ENCODE results near the gene GALNT10.
A peak's percentile ranks its signal among the peaks of the same experiment; 100 is the strongest.
"Not testable (repeated sequence)": the region's sequence is repeated elsewhere in the genome, so short reads cannot be mapped to it uniquely, and the experiment has no call there.

Gene GALNT10

DNA sequence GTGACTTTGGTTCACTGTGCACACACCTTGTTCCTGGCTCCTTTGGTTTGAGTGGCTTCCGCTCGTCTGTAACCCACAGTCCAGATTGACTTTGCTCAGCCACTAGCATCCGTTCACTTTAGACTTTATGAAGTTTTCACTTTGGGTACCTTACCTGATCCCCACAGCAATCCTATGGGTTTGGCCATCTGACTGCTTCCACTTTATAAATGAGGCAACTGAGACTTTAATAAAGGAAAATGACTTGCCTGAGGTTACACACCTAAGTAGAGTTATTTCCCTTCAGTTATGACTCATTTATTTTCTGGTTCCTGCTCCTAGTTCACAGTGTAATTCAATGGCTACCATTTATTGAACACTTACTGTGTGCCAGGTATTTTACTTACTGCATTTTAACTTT lies 161.0 kb downstream of the GALNT10 start:
- no peak for DNase-seq (ENCODE audit: low read depth in 2 of 2)

DNA sequence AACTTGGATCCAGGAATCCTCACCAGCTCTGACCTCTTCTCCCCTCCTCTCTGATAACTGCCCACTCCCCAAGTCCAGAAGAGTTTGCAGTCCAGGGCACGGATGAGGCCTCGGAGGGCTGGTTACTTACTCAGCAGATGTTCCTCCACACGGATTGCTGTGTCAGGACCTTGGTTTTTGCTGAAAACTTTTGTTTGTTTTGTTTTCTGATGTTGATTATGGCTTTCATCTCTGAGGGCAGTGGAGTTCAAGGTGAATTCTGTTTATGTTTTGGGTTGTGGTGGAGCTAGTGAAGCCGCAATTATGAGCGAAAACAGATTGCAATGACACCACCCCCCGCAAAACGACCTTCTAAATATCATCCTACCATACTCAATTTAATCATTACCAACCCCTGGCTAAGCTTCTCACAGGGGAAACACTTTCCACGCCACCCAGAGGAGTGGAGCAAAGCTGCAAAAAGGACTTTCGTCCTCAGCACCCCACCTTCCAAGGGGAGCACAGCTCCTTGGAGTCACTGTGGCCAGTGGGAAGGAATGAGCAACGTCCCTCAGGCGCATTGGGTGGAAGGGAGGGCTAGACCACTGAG lies 162.5 kb downstream of the GALNT10 start:
- DNase-seq (ENCODE audit: low read depth in 2 of 2) = no peak

DNA sequence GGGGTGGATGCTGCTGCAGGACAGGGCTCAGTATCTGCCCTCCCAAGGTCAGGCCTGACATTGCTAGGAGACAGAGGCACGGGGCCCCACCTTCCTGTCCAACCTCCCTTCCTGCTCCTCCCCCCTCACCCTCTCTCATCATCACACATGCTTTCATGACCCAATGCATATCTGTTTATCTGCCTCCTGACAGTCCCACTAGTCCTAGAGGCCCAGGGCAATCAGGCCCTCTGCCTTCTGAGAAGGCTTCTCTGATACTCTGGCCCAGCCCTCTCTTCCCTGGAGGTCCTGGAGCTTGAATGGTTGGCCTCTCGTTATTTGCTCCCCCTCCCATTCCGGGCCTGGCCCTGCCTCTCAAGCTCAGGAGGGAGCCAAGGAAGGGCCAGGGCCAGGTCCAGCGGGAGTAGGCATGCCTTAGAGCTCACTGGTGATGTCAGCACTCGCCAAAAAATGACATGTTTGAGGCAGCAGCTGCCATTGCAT lies 164.6 kb downstream of the GALNT10 start:
- DNase-seq (ENCODE audit: low read depth in 2 of 2) = no peak

DNA sequence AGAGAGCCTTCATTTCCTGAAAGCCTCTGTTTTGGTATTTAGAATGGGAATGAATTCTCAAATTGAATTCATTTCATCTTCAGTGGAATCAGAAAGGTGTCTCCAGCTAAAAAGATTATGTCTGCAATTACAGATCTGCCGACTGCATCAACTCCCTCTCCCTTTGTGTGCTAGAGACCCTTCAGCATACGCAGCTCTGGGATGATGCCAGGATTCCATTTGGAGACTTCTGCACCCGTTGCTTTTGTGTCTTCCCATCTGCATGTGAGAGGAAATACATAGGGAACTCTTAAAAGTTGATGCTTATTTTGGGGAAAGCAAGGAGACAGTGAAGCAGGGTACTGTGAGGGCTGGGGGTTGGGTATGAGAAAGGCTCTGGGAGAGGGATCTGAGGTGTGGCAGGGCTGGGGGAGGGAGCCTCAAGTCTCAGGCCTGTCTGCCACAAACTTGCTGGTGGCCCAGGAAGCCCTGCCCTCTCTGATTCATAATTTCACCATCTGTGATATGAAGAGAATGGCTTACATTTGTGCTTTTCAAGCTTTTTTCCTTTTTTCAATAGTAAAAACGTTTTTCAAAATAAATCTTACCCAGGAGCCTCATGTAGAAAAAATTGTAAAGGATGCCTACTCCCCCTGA lies 165.6 kb downstream of the GALNT10 start:
- no peak for DNase-seq (ENCODE audit: low read depth in 2 of 2)

GRCh38 chr5:154356958-154357357 lies 166.4 kb downstream of the GALNT10 start:
- DNase-seq (ENCODE audit: low read depth in 2 of 2) = no peak

DNA sequence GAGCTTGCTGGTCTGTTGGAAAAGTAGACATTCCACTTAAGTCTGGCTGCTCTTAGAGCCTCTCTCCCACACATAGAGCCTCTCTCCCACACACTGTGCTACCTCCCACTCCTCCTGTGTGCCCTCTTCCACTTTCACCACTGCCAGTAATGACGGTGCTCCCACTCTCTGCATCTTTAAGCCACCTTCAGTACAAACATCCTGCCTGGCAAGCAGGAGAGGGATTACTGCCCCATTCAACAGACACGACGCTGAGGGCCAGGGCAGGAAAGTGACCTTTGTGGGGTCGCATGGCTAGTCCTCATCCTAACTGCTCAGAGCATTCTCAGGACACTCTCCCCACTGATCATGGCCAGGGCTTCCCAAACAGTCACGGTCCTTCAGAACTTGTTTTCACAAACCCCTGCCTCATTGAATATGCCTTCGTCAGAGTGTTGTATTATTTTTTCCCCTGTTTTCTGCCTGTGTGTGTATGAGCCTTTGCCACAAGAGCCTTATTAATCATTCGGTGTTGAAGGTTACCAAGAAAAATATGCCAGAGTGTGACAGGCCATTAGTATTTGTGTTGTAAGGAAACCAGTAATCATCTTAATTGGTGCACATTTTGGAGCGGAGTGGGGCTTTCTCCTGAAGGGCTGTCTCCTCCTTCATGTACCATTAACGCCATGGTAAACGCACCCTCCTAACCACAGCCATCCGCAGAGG lies 168.1 kb downstream of the GALNT10 start:
- DNase-seq (ENCODE audit: low read depth in 2 of 2) = no peak

- no peak for DNase-seq (ENCODE audit: low read depth in 2 of 2)
Measured at GRCh38 chr5:154359221-154359573, 168.7 kb downstream of the GALNT10 start.

- not testable (repeated sequence) for DNase-seq (ENCODE audit: low read depth in 2 of 2)
Measured at GRCh38 chr5:154360241-154360640, 169.7 kb downstream of the GALNT10 start.

GRCh38 chr5:154363411-154363810 lies 172.9 kb downstream of the GALNT10 start:
- no peak for DNase-seq (ENCODE audit: low read depth in 2 of 2)

DNA sequence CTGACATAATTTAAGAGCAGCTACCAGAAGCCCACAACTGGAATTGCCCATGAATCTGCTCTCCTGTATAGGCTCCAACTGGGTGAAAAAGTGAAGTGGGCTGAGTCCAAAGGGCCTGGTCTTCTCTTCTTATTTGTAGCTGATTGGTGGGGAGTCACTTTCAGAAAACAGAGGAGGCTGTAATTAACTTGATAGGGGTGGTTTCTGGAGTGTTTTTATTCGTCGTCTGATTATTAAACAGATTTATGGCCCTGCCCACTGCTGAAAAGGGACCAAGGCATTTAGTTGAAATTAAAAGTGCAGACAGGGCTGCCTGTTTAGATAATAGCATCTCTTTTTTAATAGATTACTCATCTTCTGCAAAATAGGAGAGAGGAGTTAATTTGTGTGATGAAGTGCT lies 174.2 kb downstream of the GALNT10 start:
- no peak for DNase-seq (ENCODE audit: low read depth in 2 of 2)

DNA sequence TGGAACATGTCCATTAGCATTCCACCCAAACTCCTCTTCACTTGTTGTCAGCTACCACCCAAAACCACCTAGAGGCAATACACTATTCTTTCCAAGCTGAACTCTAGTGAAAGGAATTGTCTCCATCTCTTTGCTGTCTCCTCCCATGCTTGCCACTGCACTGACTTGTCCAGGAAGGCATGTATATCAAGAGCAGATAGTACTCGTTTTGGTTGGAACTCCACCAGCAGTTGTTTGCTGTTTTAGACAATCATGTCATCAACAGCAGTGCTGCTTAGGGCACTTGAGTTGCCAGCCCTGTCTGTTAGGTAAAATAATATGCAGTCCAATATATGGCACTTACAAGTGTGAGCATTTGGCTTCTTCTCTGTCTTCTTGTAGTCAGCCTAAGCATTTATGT lies 175.3 kb downstream of the GALNT10 start:
- DNase-seq (ENCODE audit: low read depth in 2 of 2) = no peak

GRCh38 chr5:154366353-154366752 lies 175.8 kb downstream of the GALNT10 start:
- no peak for DNase-seq (ENCODE audit: low read depth in 2 of 2)

- no peak for DNase-seq (ENCODE audit: low read depth in 2 of 2)
Measured at GRCh38 chr5:154367101-154367500, 176.6 kb downstream of the GALNT10 start.

GRCh38 chr5:154368041-154368800 lies 177.7 kb downstream of the GALNT10 start:
- peak; percentile 94 to 95 for DNase-seq (ENCODE audit: low read depth in 2 of 2)

DNA sequence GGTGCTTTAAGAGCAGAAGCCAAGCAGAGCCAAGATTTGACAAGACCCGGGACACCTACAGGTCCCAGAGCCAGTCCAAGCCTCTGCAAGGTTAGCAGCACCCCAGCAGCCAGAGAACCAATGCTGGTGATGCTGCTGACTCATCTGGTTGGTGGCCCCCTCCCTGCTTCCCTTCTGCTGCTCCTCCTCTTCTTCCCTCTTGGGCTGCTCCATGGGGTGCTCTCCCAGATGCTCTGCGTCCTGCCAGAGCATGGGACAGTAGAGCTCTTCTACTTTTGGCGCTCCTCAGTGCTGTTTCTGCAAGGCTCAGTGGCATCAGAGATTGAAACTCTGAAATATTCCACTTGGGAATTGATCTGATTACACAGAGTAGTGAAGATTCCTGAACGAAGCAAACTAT lies 179.1 kb downstream of the GALNT10 start:
- DNase-seq (ENCODE audit: low read depth in 2 of 2) = no peak

GRCh38 chr5:154370119-154370518 lies 179.6 kb downstream of the GALNT10 start:
- DNase-seq (ENCODE audit: low read depth in 2 of 2) = no peak

DNA sequence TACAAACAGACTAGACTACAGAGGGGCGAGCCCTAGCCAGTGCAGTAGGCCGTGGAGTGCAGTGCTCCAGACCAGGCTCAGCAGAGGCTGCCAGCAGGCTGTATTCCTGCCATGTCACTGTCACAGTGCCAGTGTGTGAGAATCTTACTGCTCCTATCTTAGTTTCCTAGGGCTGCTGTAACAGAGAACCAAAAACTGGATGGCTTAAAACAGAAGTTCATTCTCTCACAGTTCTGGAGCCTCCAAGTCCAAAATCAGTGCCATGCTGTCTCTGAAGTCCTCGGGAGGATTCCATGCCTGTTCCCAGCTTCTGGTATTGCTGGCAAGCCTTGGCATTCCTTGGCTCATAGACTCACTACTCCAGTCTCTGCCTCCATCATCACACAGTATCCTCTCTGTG lies 180.3 kb downstream of the GALNT10 start:
- no peak for DNase-seq (ENCODE audit: low read depth in 2 of 2)

GRCh38 chr5:154371687-154372086 lies 181.2 kb downstream of the GALNT10 start:
- peak; percentile 85 for DNase-seq (ENCODE audit: low read depth in 2 of 2)

DNA sequence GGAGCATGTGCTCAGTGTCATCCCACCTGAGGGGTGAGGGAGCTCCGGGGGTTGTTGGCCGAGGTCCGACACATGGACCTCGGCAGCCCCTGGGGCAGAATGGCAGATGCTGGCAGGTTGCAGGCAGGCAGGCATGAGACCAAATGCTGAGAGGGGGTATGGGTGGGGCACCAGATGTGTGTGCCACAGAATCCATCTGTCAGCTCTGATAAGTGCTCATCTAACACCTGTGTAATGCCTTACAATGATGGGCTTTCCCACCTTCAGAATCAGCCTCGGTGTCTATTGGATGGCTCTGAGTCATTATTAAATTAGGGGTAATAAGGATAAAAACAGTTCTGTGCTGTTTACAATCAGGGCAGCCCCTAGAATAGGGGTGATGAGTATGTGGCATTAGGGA lies 182.1 kb downstream of the GALNT10 start:
- no peak for DNase-seq (ENCODE audit: low read depth in 2 of 2)

GRCh38 chr5:154373326-154373725 lies 182.8 kb downstream of the GALNT10 start:
- DNase-seq (ENCODE audit: low read depth in 2 of 2) = no peak

- no peak for DNase-seq (ENCODE audit: low read depth in 2 of 2)
Measured at GRCh38 chr5:154373729-154374179, 183.2 kb downstream of the GALNT10 start.

DNA sequence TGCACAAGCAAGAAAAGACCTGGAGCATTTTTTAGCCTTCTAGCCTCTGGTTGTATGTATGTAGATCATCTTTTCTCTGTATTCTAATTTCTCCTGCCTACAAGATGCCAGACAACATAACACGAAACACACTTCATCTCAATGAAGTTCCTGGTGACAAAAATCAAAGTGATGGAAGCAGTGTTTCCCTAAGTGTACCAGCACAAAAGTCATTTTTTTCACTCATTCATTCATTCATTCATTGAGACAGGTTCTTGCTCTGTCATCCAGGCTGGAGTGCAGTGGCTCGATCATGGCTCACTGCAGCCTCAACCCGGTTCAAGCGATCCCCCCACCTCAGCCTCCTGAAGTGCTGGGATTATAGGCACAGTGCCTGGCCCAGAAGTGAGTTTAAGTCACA lies 183.7 kb downstream of the GALNT10 start:
- no peak for DNase-seq (ENCODE audit: low read depth in 2 of 2)
